ENCODE measurements around the gene EVPL.

Gene EVPL

DNA sequence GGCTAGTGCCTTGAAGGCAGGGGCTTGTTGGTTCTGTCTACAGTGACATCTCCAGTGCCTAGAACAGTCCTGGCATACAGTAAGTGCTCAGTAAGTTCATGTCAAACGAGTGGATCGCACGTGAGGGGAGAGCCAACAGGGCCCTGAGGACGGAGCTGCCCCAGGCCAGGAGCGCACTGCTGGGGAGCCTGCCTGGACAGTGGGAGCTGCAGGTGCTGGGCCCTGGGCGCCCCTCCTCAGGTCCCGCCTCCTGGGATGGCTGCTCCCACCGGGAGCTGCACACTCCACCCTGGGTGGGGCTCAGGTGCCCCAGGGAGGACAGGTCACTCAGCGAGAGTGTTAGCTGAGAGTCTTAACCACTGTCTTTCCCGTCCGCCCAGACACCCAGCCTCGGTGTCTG, 1.8 kb downstream of the EVPL start:
- Histone ChIP-seq H3K4me3 (ENCODE audit: low read depth in 1 of 2, low read length in 2 of 2) (no peak overlapping the region), H3K9me3 (ENCODE audit: insufficient read depth, low read length, severe bottlenecking) (no peaks in the 10 kb centered on the region), H3K79me2 (ENCODE audit: insufficient read depth, low read length) (no peaks in the 10 kb centered on the region), H3K9ac (ENCODE audit: low read depth, low read length) (no peak overlapping the region), H3K36me3 (ENCODE audit: insufficient read depth, low read length) (no peaks in the 10 kb centered on the region), H3K27ac (ENCODE audit: low read length) (no peak overlapping the region), H3K4me1 (ENCODE audit: insufficient read depth, low read length) (peaks cover 22% of the 10 kb centered on the region), H3K4me2 (ENCODE audit: insufficient read depth, low read length) (no peak overlapping the region), H4K20me1 (ENCODE audit: insufficient read depth, low read length) (no peaks in the 10 kb centered on the region), H3K27me3 (ENCODE audit: insufficient read depth, low read length, poor library complexity) (no peaks in the 10 kb centered on the region), H2AFZ (ENCODE audit: low read depth, low read length) (no peak overlapping the region)
- no peak for TF ChIP-seq EZH2 (IDR thresholded peaks at IDR 0.05; ENCODE audit: borderline replicate concordance, low read depth, low read length, severe bottlenecking)
- TF ChIP-seq, protein P1, sequence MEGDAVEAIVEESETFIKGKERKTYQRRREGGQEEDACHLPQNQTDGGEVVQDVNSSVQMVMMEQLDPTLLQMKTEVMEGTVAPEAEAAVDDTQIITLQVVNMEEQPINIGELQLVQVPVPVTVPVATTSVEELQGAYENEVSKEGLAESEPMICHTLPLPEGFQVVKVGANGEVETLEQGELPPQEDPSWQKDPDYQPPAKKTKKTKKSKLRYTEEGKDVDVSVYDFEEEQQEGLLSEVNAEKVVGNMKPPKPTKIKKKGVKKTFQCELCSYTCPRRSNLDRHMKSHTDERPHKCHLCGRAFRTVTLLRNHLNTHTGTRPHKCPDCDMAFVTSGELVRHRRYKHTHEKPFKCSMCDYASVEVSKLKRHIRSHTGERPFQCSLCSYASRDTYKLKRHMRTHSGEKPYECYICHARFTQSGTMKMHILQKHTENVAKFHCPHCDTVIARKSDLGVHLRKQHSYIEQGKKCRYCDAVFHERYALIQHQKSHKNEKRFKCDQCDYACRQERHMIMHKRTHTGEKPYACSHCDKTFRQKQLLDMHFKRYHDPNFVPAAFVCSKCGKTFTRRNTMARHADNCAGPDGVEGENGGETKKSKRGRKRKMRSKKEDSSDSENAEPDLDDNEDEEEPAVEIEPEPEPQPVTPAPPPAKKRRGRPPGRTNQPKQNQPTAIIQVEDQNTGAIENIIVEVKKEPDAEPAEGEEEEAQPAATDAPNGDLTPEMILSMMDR (IDR thresholded peaks at IDR 0.05; ENCODE audit: borderline replicate concordance, extremely low read depth, low read length, poor library complexity, severe bottlenecking), result no peak
- DNase-seq (no peak), ATAC-seq (ENCODE audit: insufficient read depth, low read depth) (no peak)

- no peak for DNase-seq
- no peaks in the 10 kb centered on the region for H3K9me3 ChIP-seq (ENCODE audit: insufficient read depth, low read length, severe bottlenecking)
- no peak overlapping the region for H3K9ac ChIP-seq (ENCODE audit: low read depth, low read length)
- no peak for ATAC-seq (ENCODE audit: insufficient read depth, low read depth)
- peaks cover 13% of the 10 kb centered on the region for H3K4me1 ChIP-seq (ENCODE audit: insufficient read depth, low read length)
- no peak overlapping the region for H3K27ac ChIP-seq (ENCODE audit: low read length)
- H3K4me2 ChIP-seq (ENCODE audit: insufficient read depth, low read length), result no peak overlapping the region
- H3K4me3 ChIP-seq (ENCODE audit: low read depth in 1 of 2, low read length in 2 of 2), result no peak overlapping the region
- H3K36me3 ChIP-seq (ENCODE audit: insufficient read depth, low read length), result no peaks in the 10 kb centered on the region
- no peak for TF ChIP-seq EZH2 (IDR thresholded peaks at IDR 0.05; ENCODE audit: borderline replicate concordance, low read depth, low read length, severe bottlenecking)
- TF ChIP-seq, protein P1 (IDR thresholded peaks at IDR 0.05; ENCODE audit: borderline replicate concordance, extremely low read depth, low read length, poor library complexity, severe bottlenecking), result no peak
- no peaks in the 10 kb centered on the region for H3K79me2 ChIP-seq (ENCODE audit: insufficient read depth, low read length)
- H4K20me1 ChIP-seq (ENCODE audit: insufficient read depth, low read length), result no peaks in the 10 kb centered on the region
- H2AFZ ChIP-seq (ENCODE audit: low read depth, low read length), result no peak overlapping the region
- no peaks in the 10 kb centered on the region for H3K27me3 ChIP-seq (ENCODE audit: insufficient read depth, low read length, poor library complexity)
Measured at GRCh38 chr17:76024353-76024752, 2.8 kb downstream of the EVPL start.

DNA sequence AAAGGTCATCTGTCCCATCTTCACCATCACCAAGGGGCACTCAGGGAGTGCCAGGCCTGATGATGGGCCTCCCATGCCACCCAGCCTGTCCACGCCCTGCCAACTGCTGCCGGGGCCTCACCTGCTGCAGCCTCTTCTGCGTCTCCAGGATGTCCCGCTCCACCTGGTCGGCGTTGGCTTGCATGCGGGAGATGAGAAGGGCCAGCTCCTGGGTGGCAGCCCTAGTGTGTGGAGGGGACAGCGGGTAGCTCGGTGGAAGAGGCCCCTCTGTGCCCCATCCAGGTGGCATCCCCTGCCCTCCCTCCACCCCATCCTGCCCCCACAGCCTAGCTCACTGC, 3.2 kb downstream of the EVPL start:
- Histone ChIP-seq H3K9me3 (ENCODE audit: insufficient read depth, low read length, severe bottlenecking) (no peaks in the 10 kb centered on the region), H3K4me2 (ENCODE audit: insufficient read depth, low read length) (no peak overlapping the region), H3K27me3 (ENCODE audit: insufficient read depth, low read length, poor library complexity) (no peaks in the 10 kb centered on the region), H3K27ac (ENCODE audit: low read length) (no peak overlapping the region), H4K20me1 (ENCODE audit: insufficient read depth, low read length) (no peaks in the 10 kb centered on the region), H3K4me3 (ENCODE audit: low read depth in 1 of 2, low read length in 2 of 2) (no peak overlapping the region), H3K79me2 (ENCODE audit: insufficient read depth, low read length) (no peaks in the 10 kb centered on the region), H2AFZ (ENCODE audit: low read depth, low read length) (no peak overlapping the region), H3K9ac (ENCODE audit: low read depth, low read length) (no peak overlapping the region), H3K4me1 (ENCODE audit: insufficient read depth, low read length) (peaks cover 8% of the 10 kb centered on the region), H3K36me3 (ENCODE audit: insufficient read depth, low read length) (no peaks in the 10 kb centered on the region)
- TF ChIP-seq, protein P1 (IDR thresholded peaks at IDR 0.05; ENCODE audit: borderline replicate concordance, extremely low read depth, low read length, poor library complexity, severe bottlenecking), result no peak
- no peak for TF ChIP-seq EZH2 (IDR thresholded peaks at IDR 0.05; ENCODE audit: borderline replicate concordance, low read depth, low read length, severe bottlenecking)
- DNase-seq (no peak), ATAC-seq (ENCODE audit: insufficient read depth, low read depth) (no peak)

Data from DND-41 (cell line).